HTR-8/SVneo (cell line): ENCODE data around the gene SYTL1.
A peak's percentile ranks its signal among the peaks of the same experiment; 100 is the strongest.

Experiments
- DNase-seq: peaks from one replicate; pipeline ENCODE4 v3.0.0; 2011; ENCODE audit warnings: low spot score, mixed read lengths; ENCODE audit not compliant: insufficient read length
- FAIRE-seq: peaks from 2 replicates; lab custom pipeline; 2011; peaks lifted over from hg19 to GRCh38; lab: Jason Lieb, UNC

Gene SYTL1

GRCh38 chr1:27341525-27342252 lies at the start of gene SYTL1:
SYTL1 (plus strand) TSS chr1:27342022; CDS start chr1:27345335, 3,313 bp downstream.
- FAIRE-seq = no peak
- peak; percentile 80 for DNase-seq

GRCh38 chr1:27292106-27292505 lies 49.7 kb upstream of the SYTL1 start:
- DNase-seq (no peak), FAIRE-seq (no peak)

- DNase-seq = no peak
- FAIRE-seq = no peak
Measured at GRCh38 chr1:27293915-27294314, 47.9 kb upstream of the SYTL1 start.

- FAIRE-seq = peak; percentile 49
Measured at GRCh38 chr1:27296773-27297291, 45.0 kb upstream of the SYTL1 start.

GRCh38 chr1:27297903-27298302 lies 43.9 kb upstream of the SYTL1 start:
- no peak for FAIRE-seq

More at GRCh38 chr1:27296773-27297291, 45.0 kb upstream of the SYTL1 start:
- peak; percentile 56 for DNase-seq

GRCh38 chr1:27298632-27299384 lies 43.0 kb upstream of the SYTL1 start:
- DNase-seq (no peak), FAIRE-seq (peak; percentile 40)

More at GRCh38 chr1:27297903-27298302, 43.9 kb upstream of the SYTL1 start:
- no peak for DNase-seq

- FAIRE-seq (peak; percentile 64), DNase-seq (peak; percentile 54)
Measured at GRCh38 chr1:27299385-27300271, 42.2 kb upstream of the SYTL1 start.

GRCh38 chr1:27300341-27301051 lies 41.3 kb upstream of the SYTL1 start:
- DNase-seq = peak; percentile 87
- peak; percentile 87 for FAIRE-seq

GRCh38 chr1:27301052-27301422 lies 40.8 kb upstream of the SYTL1 start:
- DNase-seq (no peak), FAIRE-seq (no peak)

GRCh38 chr1:27301582-27302199 lies 40.1 kb upstream of the SYTL1 start:
- DNase-seq (no peak), FAIRE-seq (no peak)

- no peak for DNase-seq
- FAIRE-seq = no peak
Measured at GRCh38 chr1:27302612-27303011, 39.2 kb upstream of the SYTL1 start.

- DNase-seq = no peak
- FAIRE-seq = no peak
Measured at GRCh38 chr1:27303509-27303908, 38.3 kb upstream of the SYTL1 start.

GRCh38 chr1:27306071-27306470 lies 35.8 kb upstream of the SYTL1 start:
- FAIRE-seq = no peak
- DNase-seq = no peak

- DNase-seq (no peak), FAIRE-seq (no peak)
Measured at GRCh38 chr1:27306892-27307761, 34.7 kb upstream of the SYTL1 start.

GRCh38 chr1:27307874-27308598 lies 33.8 kb upstream of the SYTL1 start:
- FAIRE-seq = no peak
- DNase-seq = no peak

GRCh38 chr1:27314169-27314568 lies 27.7 kb upstream of the SYTL1 start:
- DNase-seq (no peak), FAIRE-seq (no peak)

GRCh38 chr1:27314737-27315136 lies 27.1 kb upstream of the SYTL1 start:
- FAIRE-seq = no peak

GRCh38 chr1:27316860-27317259 lies 25.0 kb upstream of the SYTL1 start:
- FAIRE-seq = no peak
- DNase-seq = no peak

More at GRCh38 chr1:27314737-27315136, 27.1 kb upstream of the SYTL1 start:
- no peak for DNase-seq
